ENCODE results near the gene MUC6.
"Not testable (repeated sequence)": the region's sequence is repeated elsewhere in the genome, so short reads cannot be mapped to it uniquely, and the experiment has no call there.

Gene MUC6

GRCh38 chr11:980438-981357 lies 55.8 kb downstream of the MUC6 start:
- DNase-seq, result no peak

GRCh38 chr11:978781-979180 lies 57.7 kb downstream of the MUC6 start:
- DNase-seq, result no peak

GRCh38 chr11:977830-978720 lies 58.4 kb downstream of the MUC6 start:
- no peak for DNase-seq

- no peak for DNase-seq
These were observed 59.9 kb downstream of the MUC6 start for GRCh38 chr11:976431-977160.

- no peak for DNase-seq
These were observed 60.7 kb downstream of the MUC6 start for GRCh38 chr11:975827-976226.

- DNase-seq, result not testable (repeated sequence)
These were observed 61.1 kb downstream of the MUC6 start for GRCh38 chr11:975376-975775.

- no peak for DNase-seq
These were observed 63.3 kb downstream of the MUC6 start for GRCh38 chr11:973237-973636.

GRCh38 chr11:972523-973211 lies 63.9 kb downstream of the MUC6 start:
- DNase-seq, result no peak

- no peak for DNase-seq
These were observed 64.7 kb downstream of the MUC6 start for GRCh38 chr11:971731-972365.

GRCh38 chr11:971092-971690 lies 65.3 kb downstream of the MUC6 start:
- DNase-seq, result no peak

- DNase-seq, result no peak
These were observed 66.1 kb downstream of the MUC6 start for GRCh38 chr11:970319-970871.

- no peak for DNase-seq
These were observed 66.8 kb downstream of the MUC6 start for GRCh38 chr11:969651-970205.

GRCh38 chr11:968822-969221 lies 67.7 kb downstream of the MUC6 start:
- DNase-seq, result no peak

GRCh38 chr11:967995-968751 lies 68.3 kb downstream of the MUC6 start:
- no peak for DNase-seq

- no peak for DNase-seq
These were observed 71.2 kb downstream of the MUC6 start for GRCh38 chr11:965206-965775.

GRCh38 chr11:963852-964251 lies 72.7 kb downstream of the MUC6 start:
- no peak for DNase-seq

All from NCI-H774 (cell line).